ENCODE measurements around the gene CLEC18C.
"Not testable (repeated sequence)": the region's sequence is repeated elsewhere in the genome, so short reads cannot be mapped to it uniquely, and the experiment has no call there.

CLEC18C gene

DNA sequence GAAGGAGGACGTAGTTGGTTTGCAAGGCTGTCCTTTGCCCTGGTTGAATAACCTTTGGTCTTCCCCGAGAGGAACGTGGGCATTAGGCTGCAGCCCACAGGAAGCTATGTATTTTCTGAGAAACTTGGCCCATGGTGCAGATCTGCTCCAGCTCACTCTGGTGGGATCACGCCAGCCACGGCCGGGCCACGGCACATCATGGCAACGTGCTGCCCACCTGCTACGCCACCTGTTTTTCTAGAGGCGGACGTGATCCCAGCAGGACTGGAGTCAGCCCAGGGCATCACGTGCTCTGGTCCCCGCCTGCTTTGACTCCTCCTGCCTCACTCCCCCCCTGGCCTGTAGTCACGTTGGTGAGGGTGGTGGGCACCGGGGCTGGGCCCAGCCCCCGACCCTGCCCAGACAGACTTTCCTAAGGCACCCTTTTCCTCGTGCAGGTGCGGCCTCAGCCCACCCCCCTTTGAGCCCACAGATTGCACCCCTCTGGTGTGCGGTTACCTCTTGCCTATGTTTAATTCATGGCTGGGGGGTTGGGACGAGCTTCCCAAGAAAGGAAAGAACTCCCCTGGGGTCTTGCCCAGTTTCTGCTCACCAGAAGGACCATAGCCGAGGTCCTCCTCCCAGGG is at the start of gene CLEC18C:
Gene CLEC18C (plus strand): TSS at position 576 of the 626 bp plus-strand sequence. CDS start 492 bp downstream, outside the sequence.
- not testable (repeated sequence) for DNase-seq

DNA sequence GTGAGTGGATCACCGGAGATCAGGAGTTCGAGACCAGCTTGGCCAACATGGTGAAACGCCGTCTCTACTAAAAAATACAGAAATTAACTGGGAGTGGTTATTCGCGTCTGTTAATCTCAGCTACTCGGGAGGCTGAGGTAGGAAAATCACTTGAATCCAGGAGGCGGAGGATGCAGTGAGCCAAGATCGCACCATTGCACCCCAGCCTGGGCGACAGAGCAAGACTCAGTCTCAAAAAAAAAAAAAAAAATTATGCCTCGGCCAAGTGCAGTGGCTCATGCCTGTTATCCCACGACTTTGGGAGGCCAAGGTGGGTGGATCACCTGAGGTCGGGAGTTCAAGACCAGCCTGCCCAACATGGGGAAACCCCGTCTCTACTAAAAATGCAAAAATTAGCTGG is 49.8 kb upstream of the CLEC18C start:
- not testable (repeated sequence) for DNase-seq

GRCh38 chr16:70126226-70126625 is 47.4 kb upstream of the CLEC18C start:
- DNase-seq: not testable (repeated sequence)

GRCh38 chr16:70127706-70128105 is 45.9 kb upstream of the CLEC18C start:
- DNase-seq: not testable (repeated sequence)

GRCh38 chr16:70128844-70129243 is 44.7 kb upstream of the CLEC18C start:
- not testable (repeated sequence) for DNase-seq

DNA sequence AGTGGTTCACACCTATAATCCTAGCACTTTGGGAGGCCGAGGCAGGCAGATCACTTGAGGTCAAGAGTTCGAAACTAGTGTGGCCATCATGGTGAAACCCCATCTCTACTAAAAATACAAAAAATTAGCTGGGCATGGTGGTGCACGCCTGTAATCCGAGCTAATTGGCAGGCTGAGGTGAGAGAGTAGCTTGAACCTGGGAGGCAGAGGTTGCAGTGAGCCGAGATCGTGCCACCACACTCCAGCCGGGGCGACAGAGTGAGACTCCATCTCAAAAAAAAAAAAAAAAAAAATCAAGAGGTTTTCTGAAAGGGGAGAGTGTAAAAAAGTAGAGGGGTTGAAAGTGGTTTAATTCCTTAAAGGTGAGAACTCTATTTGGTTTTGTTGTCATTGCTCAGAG is 37.8 kb upstream of the CLEC18C start:
- not testable (repeated sequence) for DNase-seq

DNA sequence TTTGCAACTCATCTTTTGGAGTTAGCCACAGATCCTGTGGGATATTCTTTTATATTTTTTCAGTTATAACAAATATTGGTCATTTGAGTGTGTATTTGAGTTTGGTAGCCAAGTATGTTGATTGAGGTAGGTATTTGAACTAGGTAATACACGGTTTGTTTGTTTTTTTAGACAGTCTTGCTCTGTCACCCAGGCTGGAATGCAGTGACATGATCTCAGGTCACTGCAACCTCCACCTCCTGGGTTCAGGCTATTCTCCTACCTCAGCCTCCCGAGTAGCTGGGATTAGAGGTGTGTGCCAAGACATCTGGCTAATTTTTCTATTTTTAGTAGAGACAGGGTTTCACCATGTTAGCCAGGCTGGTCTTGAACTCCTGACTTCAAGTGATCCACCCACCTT is 37.0 kb upstream of the CLEC18C start:
- not testable (repeated sequence) for DNase-seq

DNA sequence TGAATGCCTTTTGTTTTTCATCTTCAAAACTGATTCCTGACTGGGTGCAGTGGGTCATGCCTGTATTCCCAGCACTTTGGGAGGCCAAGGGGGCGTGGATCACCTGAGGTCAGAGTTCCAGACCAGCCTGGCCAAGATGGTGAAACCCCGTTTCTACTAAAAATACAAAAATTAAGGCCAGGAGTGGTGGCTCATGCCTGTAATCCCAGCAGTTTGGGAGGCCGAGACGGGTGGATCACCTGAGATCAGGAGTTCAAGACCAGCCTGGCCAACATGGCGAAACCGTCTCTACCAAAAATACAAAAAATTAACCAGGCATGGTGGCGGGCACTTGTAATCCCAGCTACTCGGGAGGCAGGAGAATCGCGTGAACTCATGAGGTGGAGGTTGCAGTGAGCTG is 30.8 kb upstream of the CLEC18C start:
- DNase-seq: not testable (repeated sequence)

DNA sequence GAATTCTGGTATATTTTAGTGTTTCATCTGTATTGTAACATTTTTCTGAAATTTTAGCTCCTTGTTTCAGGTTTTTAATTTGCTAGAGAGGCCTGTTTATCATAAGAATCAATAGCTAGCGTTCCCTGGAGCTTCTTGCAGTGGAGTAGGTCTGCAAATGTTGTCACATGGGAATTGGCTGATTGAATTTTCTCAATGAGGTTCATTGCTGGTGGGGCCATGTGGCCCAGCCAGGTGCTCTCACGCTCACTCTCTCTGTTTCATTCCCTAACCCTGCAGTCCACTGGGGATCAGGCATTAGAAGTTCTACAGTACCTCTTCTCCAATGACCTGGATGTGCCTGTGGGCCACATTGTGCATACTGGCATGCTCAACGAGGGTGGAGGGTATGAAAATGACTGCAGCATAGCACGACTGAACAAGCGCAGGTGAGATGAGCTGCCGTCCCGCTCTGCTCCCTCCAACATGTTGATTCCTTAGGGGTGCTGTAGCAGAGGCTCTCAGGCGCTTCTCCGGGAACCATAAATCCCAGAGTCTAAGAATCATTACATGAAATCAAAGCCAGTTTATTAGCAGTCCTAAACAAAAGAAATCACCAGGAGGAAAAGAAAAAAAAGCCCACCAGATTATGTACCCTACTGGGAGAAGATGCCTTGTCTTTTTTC is 30.2 kb upstream of the CLEC18C start:
- not testable (repeated sequence) for DNase-seq

DNA sequence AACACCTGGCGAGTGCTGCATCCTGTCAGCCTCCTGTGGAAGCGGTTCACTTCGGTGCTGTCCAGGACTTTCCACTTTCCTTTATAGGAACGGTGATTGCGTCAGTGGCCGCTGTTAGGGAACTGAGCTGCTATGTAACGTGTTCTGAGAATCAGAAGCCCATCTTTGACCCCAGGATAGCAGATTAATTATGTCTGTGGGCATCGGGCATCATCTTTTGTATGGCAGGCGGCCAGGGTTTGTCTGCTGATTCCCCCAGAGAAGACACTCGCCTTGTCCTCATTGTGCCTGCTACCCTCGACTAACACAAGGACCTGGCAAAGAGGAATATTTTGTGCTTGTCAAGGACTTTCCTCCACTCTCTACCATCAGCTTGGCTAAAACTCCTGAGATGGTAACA is 25.7 kb upstream of the CLEC18C start:
- DNase-seq: not testable (repeated sequence)

DNA sequence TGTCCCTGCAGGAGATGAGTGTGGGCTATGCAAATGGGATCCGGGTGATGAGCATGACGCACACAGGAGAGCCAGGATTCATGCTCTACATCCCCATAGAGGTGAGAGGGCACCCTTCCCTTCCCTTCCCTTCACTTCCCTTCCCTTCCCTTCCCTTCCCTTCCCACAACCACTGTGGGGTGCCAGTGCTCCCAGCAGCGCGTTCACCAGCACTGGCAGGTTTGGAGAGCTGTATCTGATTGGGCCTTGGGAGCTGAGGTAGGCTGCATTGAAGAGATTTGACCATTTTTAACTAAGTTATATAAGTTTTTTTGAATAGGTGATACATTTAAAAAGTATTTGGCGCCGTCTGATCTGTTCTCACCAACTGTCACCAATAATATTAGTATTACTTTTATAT is 25.1 kb upstream of the CLEC18C start:
- not testable (repeated sequence) for DNase-seq

GRCh38 chr16:70149296-70149695 is 24.3 kb upstream of the CLEC18C start:
- not testable (repeated sequence) for DNase-seq

DNA sequence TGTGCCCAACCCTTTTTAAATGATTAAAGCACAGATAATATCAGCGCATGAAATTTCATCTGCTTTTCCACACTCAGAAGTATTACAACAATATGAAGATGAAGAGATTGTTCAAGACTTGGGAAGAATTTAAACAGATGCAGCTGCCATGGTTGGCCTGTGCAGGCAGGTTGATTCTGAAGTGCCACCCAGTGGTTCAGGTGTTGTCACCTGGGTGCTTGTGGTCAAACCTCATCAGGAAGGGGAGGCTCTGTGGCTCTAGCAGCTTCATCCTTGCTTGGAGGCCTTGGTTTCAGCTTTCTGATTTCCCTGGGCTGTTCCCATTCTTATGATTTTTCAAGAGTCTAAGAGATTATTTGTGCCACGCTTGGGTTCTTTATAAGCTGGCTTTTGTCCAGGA is 22.2 kb upstream of the CLEC18C start:
- DNase-seq: no peak

- DNase-seq: no peak
Observed at GRCh38 chr16:70151941-70152509, 21.6 kb upstream of the CLEC18C start.

DNA sequence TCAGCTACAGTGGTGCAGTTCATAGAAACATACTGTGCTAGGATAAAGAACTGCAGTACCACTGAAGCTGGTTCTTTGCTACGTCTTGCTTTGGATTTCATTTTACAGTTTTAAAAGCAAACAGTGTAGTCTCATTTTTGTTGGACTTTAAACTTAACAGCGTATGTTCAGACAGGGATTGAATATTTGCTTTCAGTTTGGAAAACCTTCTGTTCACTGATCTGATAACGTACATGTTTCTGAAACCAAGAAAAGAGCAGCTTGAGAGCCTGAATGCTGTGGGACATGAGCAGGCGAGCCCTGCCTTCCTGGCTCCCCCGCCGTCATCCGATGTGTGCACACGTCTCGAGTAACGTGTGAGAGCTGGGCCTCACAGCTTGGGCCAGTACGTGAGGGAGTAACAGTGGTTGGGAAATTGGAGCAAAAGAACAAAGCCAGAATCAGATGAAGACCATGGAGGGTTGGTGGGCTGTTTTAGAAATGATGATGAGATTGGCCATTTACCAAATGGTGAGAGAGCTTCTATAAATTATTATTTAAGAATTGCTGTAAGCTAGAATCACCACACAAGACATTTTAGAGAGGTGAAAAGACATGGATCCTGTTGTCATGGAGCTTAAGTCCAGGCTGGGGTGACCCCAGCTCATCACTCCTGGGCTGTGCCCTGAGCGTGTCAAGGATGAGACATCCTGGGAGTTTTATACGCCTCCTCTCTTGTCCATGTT is 20.8 kb upstream of the CLEC18C start:
- no peak for DNase-seq

DNA sequence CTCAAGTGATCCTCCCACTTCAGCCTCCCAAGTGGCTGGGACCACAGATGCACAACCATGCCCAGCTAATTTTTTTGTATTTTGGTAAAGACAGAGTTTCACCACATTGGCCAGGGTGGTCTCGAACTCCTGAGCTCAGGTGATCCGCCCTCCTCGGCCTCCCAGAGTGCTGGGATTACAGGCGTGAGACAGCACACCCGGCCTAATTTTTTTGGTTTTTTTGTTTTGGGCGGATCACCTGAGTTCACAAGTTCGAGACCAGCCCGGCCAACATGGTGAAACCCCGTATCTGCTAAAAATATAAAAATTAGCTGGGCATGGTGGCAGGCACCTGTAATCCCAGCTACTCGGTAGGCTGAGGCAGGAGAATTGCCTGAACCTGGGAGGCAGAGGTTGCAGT is 18.9 kb upstream of the CLEC18C start:
- not testable (repeated sequence) for DNase-seq

DNA sequence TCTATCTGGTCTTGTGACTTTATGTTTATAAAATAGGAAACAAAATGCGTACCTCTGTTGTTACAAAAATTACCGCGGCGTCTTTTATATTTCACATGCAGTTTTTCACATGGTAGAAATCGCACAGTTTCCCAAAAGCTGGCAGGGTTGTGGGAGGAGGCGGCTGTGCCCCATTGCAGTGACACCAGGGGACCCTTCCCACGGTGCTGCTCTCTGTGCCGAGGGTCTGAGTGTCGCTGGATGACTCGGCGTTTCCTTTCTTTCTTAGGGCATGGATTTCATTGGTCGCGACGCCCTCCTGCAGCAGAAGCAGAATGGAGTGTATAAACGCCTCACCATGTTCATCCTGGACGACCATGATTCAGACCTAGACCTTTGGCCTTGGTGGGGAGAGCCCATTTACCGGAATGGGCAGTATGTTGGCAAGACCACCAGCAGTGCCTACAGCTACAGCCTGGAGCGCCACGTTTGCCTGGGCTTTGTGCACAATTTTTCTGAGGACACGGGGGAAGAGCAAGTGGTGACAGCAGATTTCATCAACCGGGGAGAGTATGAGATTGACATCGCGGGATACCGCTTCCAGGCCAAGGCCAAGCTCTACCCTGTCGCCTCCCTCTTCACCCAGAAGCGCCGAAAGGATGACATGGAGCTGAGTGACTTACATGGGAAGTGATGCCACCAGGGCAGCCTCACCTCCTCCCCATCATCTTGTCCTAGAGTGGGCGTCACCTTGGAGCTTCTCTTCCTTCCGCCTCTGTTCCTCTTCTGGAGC is 17.2 kb upstream of the CLEC18C start:
- no peak for DNase-seq

DNA sequence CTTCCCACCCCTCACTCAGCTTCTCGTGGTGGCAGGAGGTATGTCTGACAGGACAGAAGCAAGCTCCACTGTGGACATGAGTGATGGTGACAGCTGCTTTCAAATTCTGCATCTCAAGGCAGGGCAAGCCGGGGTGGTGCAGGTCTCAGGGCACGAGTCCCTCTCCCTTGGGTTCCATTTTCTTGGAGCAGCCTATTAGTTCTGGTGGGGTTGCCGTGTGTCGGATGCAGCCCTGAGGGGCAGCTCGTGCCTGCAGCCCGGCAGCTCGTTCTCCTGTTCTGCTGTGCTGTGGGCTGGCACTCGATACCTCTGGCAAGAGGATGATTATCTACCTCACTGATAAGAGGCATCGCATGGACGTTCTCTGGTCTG is 16.5 kb upstream of the CLEC18C start:
- no peak for DNase-seq

- DNase-seq: no peak
Observed at GRCh38 chr16:70157477-70158260, 15.9 kb upstream of the CLEC18C start.

DNA sequence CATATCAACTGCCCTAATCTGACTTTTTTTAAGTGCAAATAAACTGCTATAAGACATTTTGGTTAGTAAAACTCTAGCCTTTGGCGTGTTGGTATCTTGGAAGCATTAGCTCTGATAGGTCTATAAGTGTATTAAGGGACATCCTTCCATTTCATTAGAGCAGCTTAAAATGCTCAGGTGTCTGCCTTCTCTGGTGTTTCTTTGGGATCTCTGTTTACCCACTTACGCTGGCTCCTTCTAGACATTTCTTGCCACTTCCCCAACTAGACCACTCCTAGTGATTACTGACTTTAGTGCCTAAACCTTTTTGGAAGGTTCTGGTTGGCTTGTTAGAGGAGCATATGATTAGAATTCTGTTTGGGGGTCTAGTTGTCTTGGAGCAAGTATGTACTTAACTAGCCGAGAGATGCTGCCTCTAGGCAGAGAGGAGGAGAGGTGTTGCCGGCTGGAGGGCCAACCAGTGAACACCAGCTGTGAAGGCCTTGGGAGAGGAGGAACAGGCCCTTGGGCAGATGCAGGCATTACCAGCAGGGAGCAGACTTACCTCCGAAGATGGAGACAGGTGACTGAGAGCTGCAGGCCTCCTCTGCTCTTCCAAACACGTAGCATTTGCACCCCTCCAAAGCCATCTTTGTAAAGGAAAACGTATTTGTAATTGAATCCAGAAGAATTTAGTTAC is 15.2 kb upstream of the CLEC18C start:
- no peak for DNase-seq
